Measurements from ENCODE around the gene CDK3.

DNA sequence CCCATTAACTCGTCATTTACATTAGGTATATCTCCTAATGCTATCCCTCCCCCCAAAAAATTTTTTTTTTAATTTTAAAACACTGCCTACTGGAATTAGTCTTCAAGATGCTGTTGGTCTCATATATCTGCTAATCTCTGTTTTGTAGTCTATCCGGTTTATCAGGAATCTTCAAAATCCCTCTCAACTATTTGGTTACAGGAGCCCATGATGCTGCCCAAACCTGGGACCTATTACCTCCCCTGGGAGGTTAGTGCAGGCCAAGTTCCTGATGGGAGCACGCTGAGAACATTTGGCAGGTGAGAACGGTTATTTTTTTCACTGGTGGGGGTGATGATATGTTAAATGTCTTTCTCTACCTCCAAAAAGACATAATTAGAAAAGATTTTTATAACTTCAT is 14.7 kb upstream of the CDK3 start:
- TF ChIP-seq MXI1 (IDR thresholded peaks at IDR 0.05; ENCODE audit: low read depth, low read length): no peak
- no peak for TF ChIP-seq SMARCC2 (IDR thresholded peaks at IDR 0.05; ENCODE audit: low read depth)
- TF ChIP-seq, protein P1, sequence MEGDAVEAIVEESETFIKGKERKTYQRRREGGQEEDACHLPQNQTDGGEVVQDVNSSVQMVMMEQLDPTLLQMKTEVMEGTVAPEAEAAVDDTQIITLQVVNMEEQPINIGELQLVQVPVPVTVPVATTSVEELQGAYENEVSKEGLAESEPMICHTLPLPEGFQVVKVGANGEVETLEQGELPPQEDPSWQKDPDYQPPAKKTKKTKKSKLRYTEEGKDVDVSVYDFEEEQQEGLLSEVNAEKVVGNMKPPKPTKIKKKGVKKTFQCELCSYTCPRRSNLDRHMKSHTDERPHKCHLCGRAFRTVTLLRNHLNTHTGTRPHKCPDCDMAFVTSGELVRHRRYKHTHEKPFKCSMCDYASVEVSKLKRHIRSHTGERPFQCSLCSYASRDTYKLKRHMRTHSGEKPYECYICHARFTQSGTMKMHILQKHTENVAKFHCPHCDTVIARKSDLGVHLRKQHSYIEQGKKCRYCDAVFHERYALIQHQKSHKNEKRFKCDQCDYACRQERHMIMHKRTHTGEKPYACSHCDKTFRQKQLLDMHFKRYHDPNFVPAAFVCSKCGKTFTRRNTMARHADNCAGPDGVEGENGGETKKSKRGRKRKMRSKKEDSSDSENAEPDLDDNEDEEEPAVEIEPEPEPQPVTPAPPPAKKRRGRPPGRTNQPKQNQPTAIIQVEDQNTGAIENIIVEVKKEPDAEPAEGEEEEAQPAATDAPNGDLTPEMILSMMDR (IDR thresholded peaks at IDR 0.05 in 2 of 3, conservative IDR thresholded peaks at IDR 0.05 in 1 of 3; ENCODE audit: insufficient read depth in 2 of 3, low read depth in 1 of 3, low read length in 3 of 3): no peak
- no peak for TF ChIP-seq MIER1 (IDR thresholded peaks at IDR 0.05; ENCODE audit: low read depth)
- TF ChIP-seq ETV6 (IDR thresholded peaks at IDR 0.05; ENCODE audit: borderline replicate concordance in 1 of 2, low read depth in 2 of 2, low read length in 1 of 2): no peak
- TF ChIP-seq ETV6 (CRISPR knock-in tag; IDR thresholded peaks at IDR 0.05; ENCODE audit: borderline replicate concordance): no peak
- TF ChIP-seq CHD4 (IDR thresholded peaks at IDR 0.05; ENCODE audit: insufficient read depth, insufficient replicate concordance, low read depth, low read length, poor library complexity, severe bottlenecking): no peak
- no peak for TF ChIP-seq ZNF316 (IDR thresholded peaks at IDR 0.05)
- TF ChIP-seq BACH1 (tag; IDR thresholded peaks at IDR 0.05): no peak
- TF ChIP-seq, protein P2, sequence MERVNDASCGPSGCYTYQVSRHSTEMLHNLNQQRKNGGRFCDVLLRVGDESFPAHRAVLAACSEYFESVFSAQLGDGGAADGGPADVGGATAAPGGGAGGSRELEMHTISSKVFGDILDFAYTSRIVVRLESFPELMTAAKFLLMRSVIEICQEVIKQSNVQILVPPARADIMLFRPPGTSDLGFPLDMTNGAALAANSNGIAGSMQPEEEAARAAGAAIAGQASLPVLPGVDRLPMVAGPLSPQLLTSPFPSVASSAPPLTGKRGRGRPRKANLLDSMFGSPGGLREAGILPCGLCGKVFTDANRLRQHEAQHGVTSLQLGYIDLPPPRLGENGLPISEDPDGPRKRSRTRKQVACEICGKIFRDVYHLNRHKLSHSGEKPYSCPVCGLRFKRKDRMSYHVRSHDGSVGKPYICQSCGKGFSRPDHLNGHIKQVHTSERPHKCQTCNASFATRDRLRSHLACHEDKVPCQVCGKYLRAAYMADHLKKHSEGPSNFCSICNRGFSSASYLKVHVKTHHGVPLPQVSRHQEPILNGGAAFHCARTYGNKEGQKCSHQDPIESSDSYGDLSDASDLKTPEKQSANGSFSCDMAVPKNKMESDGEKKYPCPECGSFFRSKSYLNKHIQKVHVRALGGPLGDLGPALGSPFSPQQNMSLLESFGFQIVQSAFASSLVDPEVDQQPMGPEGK (CRISPR knock-in tag; IDR thresholded peaks at IDR 0.05; ENCODE audit: borderline replicate concordance): no peak
- TF ChIP-seq CEBPG (CRISPR knock-in tag; IDR thresholded peaks at IDR 0.05): no peak
- no peak for TF ChIP-seq CEBPG (tag; conservative IDR thresholded peaks at IDR 0.05 in 1 of 2, IDR thresholded peaks at IDR 0.05 in 1 of 2)
- TF ChIP-seq, protein P3, sequence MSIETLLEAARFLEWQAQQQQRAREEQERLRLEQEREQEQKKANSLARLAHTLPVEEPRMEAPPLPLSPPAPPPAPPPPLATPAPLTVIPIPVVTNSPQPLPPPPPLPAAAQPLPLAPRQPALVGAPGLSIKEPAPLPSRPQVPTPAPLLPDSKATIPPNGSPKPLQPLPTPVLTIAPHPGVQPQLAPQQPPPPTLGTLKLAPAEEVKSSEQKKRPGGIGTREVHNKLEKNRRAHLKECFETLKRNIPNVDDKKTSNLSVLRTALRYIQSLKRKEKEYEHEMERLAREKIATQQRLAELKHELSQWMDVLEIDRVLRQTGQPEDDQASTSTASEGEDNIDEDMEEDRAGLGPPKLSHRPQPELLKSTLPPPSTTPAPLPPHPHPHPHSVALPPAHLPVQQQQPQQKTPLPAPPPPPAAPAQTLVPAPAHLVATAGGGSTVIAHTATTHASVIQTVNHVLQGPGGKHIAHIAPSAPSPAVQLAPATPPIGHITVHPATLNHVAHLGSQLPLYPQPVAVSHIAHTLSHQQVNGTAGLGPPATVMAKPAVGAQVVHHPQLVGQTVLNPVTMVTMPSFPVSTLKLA (conservative IDR thresholded peaks at IDR 0.05): no peak

Measured in K562 (cell line).